Esophagus muscularis mucosa (tissue), 3 donors: ENCODE data around the gene DSCAML1.

ENCODE experiments used
- POLR2A ChIP-seq: fragments of 450-650 bp; IDR thresholded peaks from one replicate; pipeline ENCODE4 v1.6.1; 2017; ENCODE audit warnings: antibody characterized with exemption, moderate library complexity, mild to moderate bottlenecking, low read depth
- POLR2AphosphoS5 ChIP-seq, 2 donors: sonication (generic); formaldehyde crosslinking; IDR thresholded peaks; one replicate each; pipeline ENCODE4 v1.6.1; 2017; ENCODE audit warnings: antibody characterized with exemption in 2 of 2
- TF ChIP-seq, protein P1 (sequence below), 3 experiments: fragments of 200-600 bp in 2 of 3; fragments of 450-650 bp in 1 of 3; sonication (generic) in 2 of 3; IDR thresholded peaks; one replicate each; pipeline ENCODE4 v1.5.1; 2017 to 2019; ENCODE audit warnings: antibody characterized with exemption in 3 of 3, mild to moderate bottlenecking in 2 of 3, moderate library complexity in 1 of 3

DNA sequence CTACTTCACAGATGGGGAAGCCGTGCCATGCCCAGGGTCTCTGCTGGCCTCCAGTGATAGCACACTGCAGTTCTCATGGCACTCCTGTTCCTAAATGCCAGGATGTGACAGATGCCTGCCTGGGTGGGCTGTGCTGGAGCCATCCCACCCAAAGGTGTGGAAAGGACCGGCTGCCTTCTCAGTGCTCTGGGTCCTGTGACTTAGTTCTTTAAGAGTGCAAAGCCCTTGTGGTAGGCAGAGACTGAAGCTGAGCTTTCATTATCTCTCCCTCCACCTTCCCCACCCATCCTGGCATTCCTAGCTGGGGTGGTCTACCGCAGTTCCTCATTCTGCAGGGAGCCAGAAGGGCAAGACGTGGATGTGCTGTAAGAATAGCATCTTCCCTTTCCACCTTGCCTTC, 319.3 kb downstream of the DSCAML1 start:
- no peak for TF ChIP-seq POLR2A
- TF ChIP-seq, protein P1, sequence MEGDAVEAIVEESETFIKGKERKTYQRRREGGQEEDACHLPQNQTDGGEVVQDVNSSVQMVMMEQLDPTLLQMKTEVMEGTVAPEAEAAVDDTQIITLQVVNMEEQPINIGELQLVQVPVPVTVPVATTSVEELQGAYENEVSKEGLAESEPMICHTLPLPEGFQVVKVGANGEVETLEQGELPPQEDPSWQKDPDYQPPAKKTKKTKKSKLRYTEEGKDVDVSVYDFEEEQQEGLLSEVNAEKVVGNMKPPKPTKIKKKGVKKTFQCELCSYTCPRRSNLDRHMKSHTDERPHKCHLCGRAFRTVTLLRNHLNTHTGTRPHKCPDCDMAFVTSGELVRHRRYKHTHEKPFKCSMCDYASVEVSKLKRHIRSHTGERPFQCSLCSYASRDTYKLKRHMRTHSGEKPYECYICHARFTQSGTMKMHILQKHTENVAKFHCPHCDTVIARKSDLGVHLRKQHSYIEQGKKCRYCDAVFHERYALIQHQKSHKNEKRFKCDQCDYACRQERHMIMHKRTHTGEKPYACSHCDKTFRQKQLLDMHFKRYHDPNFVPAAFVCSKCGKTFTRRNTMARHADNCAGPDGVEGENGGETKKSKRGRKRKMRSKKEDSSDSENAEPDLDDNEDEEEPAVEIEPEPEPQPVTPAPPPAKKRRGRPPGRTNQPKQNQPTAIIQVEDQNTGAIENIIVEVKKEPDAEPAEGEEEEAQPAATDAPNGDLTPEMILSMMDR (IDR thresholded peaks at IDR 0.05): no peak
- no peak for TF ChIP-seq POLR2AphosphoS5 (IDR thresholded peaks at IDR 0.05)
